Muscle of arm (tissue), 14 donors: ENCODE results near the gene XCL1. TPM values are rescaled to one million over a fixed set of nuclear protein-coding genes. Genes with fewer than 3 reads are reported as not detected.
"Not testable (repeated sequence)": the region's sequence is repeated elsewhere in the genome, so short reads cannot be mapped to it uniquely, and the experiment has no call there.

ENCODE experiments used
- DNase-seq: peaks from one replicate; pipeline ENCODE4 v3.0.0-alpha.2; 2013
- long read RNA-seq, 11 donors: transcript quantifications; one replicate each; lab custom pipeline, GENCODE V29; 2026
- polyA plus RNA-seq, 12 donors: library from polyadenylated mRNA; unstranded; fragments of 120-200 nt; gene quantifications; one replicate each; pipeline ENCODE4 v1.2.1, GENCODE V29; 2013; ENCODE audit not compliant: insufficient read length in 12 of 12

The XCL1 gene
- polyA plus RNA-seq: under 1 TPM in 7 of 12 donors, not detected in 5; 0.11 to 0.52 (median 0.18) TPM
- long read RNA-seq, donor 1, partial matches to known transcripts: 0 of 2 reads
- long read RNA-seq, donor 1, other reads (novel, unspliced or antisense): 0 of 2 reads
- long read RNA-seq, donor 2: 0 reads
- long read RNA-seq, donor 3, partial matches to known transcripts: 0 of 1 reads
- long read RNA-seq, donor 3, other reads (novel, unspliced or antisense): 0 of 1 reads
- long read RNA-seq, donor 4: 0 reads
- long read RNA-seq, donor 5: 0 reads
- long read RNA-seq, donor 6: 0 reads
- long read RNA-seq, donor 7: 0 reads
- long read RNA-seq, donor 8: 0 reads
- long read RNA-seq, donor 9: 0 reads
- long read RNA-seq, donor 10: 0 reads
- long read RNA-seq, donor 11: 0 reads

DNA sequence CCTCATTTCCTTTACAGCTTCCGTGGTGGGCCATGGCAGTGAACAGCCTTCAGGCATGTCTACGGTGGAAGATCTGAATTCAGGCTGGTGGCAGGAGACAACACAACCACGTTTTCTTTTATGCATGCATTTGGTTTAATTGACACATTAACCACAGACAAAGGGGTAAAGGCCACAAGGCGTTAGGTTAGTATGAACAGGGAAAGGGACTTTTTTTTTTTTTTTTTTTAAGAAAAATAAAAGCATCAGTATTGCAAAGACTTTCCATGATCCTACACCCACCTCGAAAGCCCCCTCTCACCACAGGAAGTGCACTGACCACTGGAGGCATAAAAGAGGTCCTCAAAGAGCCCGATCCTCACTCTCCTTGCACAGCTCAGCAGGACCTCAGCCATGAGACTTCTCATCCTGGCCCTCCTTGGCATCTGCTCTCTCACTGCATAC is at the start of gene XCL1:
TSS of gene XCL1 (plus strand) at position 361 of the 444 bp plus-strand sequence. CDS start at position 394, 33 bp downstream.
- DNase-seq: not testable (repeated sequence)

DNA sequence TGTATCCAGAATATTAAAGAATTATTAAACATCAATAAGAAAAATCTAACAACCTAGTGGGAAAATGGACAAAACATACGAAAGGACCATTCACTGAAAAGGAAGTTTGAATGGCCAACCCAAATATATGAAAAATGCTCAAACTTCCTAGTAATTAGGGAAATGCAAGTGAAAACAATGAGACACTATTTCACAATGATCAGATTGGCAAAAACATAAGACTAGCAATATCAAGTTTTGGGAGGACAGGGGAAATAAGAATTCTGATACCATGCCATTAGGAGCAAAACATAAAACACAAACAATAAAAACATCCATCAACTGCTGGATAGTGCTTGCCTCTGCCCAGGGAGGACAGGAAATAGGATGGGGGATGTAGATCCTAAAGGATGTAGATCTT is 46.9 kb upstream of the XCL1 start:
- DNase-seq: no peak

DNA sequence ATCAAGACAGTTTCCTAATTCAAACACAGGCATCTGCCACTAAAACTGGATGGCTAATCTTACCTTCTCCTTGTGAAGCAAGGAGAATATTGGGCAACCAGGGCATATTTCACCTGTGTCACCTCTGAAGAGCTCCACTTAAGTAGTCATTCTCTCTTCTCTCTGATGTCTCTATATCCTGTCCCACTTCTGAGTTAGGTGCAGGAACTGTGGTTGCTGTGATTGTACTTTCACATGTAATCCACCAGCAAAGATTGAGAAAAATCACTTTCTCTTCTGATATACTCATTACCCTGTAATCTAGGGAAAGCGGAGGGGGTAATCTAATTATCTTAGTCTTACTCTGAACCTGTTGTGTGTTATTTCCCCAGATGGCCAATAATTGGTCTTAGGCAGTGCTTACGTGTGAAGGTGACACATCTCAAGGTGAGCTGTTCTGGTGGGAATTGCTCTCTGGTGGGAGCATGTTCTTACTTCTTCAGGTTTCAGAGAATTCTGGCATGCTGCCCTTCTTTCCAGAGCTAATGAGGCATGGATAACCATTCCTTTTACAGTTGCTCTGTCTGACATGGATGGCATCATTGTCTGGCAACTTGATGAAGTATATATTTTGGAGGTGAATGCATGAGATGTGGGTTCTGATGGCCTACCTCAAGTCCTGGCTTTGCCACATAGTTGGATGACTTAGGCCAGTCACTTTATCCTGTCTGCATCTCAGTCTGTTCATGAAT is 44.6 kb upstream of the XCL1 start:
- DNase-seq: no peak

GRCh38 chr1:168535536-168535935 is 40.9 kb upstream of the XCL1 start:
- no peak for DNase-seq

DNA sequence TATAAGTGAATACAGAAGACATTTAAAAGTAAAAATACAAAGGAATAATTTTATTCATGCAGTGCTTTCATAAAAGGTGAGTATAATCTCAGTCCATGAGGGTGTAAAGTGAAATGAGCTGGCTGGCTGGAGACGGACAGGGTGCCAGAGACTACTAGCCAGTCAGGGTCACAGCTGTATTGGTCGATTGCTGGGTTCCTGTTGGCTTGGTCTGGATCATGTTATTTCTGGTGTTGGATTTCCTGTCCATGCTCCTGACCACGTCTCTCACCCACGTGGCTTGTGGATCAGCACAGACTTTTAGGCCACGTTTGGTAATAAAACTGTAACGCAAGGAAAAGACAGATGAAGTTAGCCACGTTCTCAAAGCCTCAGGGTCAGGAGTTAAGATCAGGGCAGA is 35.6 kb upstream of the XCL1 start:
- not testable (repeated sequence) for DNase-seq

DNA sequence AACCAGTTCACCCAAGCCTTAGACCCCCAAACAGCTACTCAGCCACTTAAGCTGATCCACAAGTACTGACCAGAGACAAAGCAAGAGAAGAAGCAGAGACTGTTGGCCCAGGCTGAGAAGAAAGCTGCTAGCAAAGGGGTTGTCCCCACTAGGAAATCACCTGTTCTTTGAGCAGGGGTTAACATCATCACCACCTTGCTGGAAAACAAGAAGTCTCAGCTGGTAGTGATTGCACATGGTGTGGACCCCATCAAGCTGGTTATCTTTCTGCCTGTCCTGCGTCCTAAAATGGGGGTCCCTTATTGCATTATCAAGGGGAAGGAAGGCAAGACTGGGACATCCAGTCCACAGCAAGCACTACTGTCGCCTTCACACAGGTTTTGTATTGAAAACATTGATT is 33.4 kb upstream of the XCL1 start:
- not testable (repeated sequence) for DNase-seq

GRCh38 chr1:168543840-168544498 is 32.4 kb upstream of the XCL1 start, which contains the start of gene XCL2:
Gene XCL2 (minus strand): TSS chr1:168543997. CDS start chr1:168543964, 33 bp downstream.
- not testable (repeated sequence) for DNase-seq

DNA sequence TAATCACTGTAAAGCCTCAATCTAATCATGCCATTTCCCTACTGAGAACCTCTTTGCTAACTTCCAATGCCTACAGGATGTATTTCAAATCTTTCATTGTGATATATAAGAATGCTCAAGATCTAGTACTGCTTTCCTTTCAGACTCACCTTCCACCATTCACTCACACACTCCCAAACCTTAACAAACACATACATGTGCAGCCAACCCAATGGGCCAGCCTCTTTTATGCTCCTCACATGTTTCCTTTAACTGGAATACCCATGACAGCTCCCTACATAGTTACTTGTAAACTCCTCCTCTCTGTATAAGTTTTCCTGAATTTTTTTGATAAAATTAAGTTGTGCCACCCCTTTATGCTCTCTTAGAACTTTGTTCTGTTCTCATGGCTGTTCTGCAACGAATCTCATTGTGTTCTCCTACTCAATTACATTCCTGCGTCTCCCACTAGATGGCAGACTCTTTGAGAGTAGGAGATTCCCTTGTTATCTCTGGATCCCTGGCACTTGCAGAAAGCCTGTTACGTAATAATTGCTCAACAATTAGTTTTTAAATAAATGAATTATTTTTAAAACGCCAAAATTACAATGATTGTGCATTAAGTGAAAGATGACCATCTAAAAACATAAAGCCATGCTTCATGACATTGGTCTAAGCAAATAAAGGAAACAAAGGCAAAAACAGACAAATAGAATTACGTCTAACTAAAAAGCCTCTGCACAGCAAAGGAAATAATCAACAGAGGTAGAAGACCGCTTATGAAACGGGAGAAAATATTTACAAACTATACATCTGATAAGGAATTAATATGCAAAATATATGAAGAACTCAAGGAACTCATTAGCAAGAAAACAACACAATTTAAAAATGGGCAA is 30.5 kb upstream of the XCL1 start:
- DNase-seq: not testable (repeated sequence)

GRCh38 chr1:168546553-168546895 is 29.9 kb upstream of the XCL1 start:
- DNase-seq: not testable (repeated sequence)

GRCh38 chr1:168550971-168551370 is 25.4 kb upstream of the XCL1 start:
- DNase-seq: no peak

- no peak for DNase-seq
Observed at GRCh38 chr1:168551688-168552087, 24.7 kb upstream of the XCL1 start.

DNA sequence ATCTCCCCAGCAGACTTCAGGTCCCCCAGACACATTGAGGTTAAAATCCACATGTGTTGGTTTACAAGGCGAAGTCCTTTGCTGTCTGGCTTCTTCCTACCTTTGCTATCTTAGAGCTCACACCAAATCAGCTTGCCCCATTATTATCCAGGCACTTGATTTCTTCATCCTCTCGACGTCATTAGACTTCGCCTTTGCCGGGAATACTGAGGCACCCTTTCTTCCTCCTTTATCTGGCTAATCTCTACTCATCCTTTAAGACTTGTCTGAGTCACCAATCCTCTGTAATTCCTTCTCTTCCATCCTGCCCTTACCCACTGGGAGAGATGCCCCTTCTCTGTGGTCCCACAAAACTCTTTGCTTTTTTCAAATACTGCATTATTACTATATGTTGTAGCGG is 23.4 kb upstream of the XCL1 start:
- DNase-seq: no peak

DNA sequence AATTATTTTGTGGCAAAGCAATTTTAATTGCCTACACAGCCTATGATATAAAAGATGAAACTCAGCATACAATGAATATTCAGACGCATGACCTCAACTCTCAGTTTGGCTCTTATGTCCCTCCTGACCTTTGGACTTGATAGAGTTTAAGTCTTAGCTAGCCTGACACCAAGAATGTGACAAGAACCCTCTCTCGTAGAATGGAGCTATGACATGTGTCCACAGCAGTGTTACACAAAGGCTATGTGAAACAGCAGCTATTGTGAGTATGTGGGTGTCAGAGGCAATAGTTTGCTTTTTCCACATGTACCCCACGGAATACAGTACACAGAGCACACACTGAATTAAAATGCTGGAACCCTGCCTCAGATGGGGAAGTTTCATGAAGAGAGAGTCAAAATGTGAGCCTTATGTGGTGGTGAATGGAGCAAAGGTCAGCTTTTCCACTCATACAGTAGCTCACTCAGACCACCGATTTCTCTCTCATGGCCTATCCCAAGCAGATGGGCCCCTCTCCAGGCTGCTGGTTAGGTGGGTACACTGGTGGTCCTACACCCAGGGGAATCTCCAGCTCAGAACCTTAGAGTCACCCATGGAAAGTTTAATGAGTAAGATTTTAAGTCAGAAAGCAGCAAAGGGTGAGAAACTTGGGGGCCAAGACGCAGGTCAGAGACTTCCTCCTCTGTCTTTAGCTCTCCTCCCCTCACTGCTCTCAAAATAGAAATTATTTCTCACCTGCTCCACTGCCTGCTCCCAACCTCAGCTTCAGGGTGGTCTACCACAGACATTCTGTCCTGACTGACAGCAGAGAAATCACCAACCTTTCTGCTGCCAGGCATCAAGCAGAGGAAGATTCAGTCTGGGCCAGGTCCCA is 22.5 kb upstream of the XCL1 start:
- DNase-seq: no peak

DNA sequence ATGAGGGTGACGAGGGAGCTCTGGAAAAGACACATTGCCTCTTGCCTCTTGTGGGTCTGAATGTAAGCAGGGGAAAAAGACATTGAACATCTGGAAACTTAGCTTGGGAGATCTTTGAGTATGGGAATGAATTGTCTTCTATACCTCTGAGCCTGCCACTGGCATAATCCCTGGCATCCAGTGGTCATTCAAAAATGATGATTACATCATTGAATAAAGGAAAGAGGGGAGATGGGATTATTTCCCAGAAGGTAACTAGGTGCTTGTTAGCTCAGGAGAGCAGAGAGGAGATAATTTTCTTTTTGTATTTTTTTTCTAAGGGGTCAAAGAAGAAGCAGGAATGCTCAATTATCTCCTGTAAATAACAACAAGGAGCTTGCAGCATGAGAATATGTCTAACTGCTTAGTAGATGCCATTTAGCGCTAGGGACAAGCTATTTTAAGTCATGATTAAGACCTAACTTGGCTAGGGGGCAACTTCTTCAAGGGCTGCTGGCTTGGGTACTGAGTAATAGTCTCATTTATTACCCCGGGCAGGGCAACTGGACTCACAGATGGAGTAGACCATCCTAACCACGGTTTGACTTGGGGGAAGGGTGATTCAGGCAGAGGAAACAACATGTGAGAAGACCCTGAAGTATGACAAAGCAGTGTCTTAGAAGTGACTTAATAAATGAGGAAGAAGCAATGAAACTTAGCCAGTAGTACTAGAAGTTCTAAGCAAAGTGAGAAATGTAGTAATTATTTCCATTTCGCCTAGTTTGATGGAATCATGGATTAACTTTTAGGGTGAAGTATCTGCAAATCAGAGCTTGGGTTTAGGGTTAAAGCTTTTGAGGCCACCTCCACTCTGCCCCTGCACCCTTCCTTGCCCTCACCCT is 21.6 kb upstream of the XCL1 start:
- DNase-seq: no peak

DNA sequence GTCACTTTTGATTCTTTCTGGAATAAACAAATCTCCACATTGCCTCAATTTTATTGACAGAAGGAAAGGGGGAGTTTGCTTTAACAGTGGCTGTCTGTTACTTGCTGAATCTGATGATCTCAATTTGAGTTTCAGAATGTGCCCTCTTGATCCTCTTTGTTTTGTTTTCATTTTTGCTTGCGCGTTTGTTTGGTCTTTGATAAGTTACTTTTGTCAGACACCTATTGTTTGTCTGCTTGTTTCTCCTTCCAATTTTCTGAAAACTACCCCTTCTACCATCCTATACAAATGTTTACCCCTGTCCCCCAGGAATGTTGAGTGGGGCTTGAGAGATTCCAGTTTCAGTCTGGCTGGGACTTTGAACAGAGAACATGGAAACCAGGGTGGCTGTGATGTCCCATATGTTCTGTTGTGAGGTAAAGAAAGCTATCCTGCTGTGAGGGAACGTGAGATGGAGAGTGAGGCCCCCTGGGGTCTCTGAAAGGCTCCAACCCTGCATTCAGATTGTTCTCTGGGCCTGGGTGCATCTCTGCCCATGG is 20.8 kb upstream of the XCL1 start:
- DNase-seq: no peak

DNA sequence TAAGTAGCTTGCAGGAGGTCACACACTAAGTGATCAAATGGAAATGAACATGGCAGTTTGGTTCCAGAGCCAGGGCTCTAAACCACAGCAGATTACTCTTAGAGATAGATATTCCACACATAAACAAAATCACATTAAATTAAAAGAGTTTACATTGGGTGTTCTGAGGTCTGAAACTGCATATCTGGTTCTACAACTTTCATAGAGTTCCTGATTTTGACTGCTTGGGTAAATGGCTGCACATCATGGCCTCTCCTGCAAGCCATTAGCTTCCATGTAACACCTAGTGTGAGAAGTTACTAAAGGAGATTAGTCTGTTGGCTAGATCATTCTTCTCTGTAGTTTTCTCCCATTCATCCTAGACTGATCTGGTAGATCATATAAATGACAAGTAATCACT is 19.8 kb upstream of the XCL1 start:
- no peak for DNase-seq

- no peak for DNase-seq
Observed at GRCh38 chr1:168560370-168560769, 16.0 kb upstream of the XCL1 start.

DNA sequence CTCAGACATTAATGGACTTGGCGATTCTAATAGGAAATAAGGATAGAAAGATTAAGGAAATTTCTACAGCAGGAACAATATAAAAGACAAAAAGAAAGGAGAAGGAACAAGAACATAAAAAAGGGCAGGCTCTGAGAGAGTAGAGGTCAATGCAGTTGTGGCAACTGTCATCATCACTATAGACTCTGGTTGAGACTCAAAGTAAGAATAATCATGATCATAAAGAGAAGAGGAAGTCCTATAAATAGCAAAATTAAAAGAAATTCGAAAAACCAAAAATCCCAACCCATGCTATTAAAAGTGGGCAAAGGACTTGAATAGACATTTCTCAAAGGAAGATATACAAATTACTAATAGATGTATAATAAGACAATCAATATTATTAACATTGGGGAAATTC is 14.4 kb upstream of the XCL1 start:
- no peak for DNase-seq

- no peak for DNase-seq
Observed at GRCh38 chr1:168565825-168566224, 10.6 kb upstream of the XCL1 start.
